HG02759 (cell line): ENCODE measurements around the gene FZD10.

Source experiments
- ATAC-seq: cut with Tn5 transposase; IDR thresholded peaks from one replicate; pipeline ENCODE4 v1.9.1; 2021; ENCODE audit warnings: mild to moderate bottlenecking, moderate library complexity; ENCODE audit not compliant: unreplicated experiment

FZD10 gene, protein sequence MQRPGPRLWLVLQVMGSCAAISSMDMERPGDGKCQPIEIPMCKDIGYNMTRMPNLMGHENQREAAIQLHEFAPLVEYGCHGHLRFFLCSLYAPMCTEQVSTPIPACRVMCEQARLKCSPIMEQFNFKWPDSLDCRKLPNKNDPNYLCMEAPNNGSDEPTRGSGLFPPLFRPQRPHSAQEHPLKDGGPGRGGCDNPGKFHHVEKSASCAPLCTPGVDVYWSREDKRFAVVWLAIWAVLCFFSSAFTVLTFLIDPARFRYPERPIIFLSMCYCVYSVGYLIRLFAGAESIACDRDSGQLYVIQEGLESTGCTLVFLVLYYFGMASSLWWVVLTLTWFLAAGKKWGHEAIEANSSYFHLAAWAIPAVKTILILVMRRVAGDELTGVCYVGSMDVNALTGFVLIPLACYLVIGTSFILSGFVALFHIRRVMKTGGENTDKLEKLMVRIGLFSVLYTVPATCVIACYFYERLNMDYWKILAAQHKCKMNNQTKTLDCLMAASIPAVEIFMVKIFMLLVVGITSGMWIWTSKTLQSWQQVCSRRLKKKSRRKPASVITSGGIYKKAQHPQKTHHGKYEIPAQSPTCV

DNA sequence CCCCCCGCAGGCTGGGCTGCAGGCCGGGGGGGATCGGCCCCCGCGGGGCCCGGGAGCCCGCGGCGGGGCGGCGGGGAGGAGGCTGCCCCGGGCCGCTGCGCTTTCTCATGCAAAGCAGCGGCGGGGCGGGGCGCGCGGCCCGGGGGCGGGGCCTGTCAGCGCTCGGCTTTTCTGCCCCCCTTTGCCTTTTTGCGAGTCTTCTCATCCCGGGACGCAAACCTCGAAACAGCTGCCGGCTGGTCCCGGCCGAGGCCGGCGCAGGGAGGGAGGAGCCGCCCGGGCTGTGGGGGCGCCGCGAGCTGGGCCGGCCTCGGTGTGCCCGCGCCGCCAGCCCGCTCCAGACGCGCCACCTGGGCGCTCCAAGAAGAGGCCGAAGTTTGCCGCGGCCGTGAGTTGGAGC, at the start of gene FZD10:
Gene FZD10 (plus strand): TSS at position 198 of the 400 bp plus-strand sequence. CDS start 479 bp downstream, outside the sequence.
- no peak for ATAC-seq

DNA sequence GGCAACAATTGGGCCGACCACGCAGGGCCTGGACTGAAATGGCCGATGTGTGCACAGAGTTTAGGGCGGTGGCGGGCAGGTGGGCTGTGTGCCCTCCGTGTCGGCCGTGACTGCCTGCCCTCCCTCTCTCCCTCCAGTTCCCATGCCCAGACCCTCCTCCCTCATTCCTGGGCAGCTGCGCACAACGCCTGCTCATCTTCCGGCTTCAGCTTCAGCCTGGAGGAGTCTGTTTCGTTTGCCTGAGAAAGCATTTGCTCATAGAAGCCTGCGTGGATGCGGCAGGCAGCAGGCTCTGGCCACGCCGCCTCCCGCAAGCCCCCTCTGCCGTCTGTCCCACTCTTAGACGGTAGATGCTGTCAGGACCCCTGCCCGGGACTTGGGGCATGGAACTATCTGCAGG, 47.3 kb upstream of the FZD10 start:
- no peak for ATAC-seq

DNA sequence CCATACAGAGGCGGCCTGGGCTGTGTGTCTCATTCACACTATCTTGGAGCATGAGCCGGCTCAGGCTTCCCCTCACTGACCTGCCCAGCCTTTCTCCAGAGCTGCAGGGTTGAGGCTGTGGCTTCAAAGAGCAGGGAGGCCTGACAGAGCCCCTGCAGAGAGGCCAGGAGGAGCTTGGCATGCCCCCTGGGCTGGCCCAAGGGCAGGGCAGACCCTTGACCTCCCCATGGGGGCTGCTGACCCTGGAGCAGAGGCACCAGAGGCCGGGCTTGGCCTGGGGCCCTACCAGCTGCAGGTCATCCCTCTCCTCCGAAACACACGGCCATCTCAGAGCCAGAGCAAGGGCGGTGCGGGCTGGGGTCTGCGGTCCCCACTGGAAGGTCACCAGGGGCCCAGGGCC, 46.6 kb upstream of the FZD10 start:
- no peak for ATAC-seq

DNA sequence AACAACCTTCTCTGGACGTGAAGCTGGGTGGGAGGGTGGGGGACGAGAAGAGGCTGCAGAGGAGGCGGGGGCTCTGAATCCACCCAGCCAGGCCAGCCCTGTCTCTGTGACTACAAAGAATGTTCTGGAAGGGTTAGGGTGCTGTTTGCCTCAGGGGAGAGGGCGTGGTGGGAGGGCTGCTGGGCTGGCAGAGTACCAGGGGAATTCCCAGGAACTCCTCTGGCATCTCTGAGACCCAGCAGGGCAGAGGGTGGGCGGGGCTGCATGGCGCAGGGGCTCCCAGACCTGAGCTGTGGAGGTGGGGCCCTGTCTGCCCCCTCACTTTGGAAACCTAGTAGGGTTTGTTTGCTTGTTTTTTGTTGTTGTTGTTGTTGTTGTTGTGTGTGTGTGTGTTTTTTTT, 45.5 kb upstream of the FZD10 start:
- ATAC-seq, result no peak

DNA sequence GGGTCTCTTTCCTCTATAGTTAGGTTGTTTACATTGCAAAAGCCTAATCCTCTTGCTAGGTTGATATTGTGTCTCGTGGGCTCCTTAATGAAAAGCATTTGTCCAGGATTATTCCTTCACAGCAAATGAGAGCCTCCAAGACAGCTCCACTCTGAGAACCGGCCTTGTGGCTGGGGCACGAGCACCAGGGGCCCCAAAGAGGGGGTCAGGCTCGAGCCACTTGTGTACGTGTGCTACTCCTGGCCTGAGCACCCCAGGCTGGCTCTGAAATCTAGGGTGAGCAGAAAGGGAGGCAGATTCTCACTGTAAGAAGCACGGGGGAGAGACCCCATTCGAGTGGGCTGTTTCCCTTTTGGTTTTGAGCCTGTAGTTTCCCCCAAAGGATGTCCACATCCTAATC, 45.0 kb upstream of the FZD10 start:
- ATAC-seq, result no peak

DNA sequence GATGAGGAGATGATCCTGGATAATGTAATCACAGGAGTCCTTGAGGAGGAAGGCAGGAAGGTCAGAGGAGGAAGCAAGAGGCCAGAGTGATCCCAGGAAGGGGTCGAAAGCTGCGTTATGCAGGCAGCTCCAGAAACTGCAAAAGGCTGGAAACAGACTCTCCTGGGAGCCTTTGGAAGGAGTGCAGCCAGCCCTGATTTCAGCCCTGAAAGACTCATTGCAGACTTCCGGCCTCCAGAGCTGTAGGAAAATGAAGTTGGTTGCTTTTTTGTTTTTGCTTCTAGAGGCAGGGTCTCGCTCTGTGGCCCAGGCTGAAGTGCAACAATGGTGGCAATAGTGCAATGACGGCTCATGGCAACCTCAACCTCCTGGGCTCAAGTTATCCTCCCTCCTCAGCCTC, 44.6 kb upstream of the FZD10 start:
- ATAC-seq, result no peak

DNA sequence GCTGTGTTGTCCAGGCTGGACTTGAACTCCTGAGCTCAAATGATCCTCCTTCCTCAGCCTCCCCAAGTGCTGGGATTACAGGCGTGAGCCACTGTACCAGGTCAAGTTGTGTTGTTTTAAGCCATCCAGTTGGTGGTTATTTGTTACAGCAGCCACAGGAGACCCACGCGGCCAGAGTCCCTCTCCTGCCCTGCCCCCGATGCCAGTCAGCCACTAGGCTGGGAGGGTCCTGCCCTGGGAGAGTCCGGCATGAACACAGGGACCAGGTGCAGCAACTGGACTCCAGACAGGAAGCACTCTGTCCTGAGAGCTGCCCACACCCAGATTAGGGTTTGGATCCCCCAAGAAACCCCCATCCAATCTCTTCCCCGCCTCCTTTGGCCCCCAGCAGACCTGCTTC, 44.1 kb upstream of the FZD10 start:
- no peak for ATAC-seq

DNA sequence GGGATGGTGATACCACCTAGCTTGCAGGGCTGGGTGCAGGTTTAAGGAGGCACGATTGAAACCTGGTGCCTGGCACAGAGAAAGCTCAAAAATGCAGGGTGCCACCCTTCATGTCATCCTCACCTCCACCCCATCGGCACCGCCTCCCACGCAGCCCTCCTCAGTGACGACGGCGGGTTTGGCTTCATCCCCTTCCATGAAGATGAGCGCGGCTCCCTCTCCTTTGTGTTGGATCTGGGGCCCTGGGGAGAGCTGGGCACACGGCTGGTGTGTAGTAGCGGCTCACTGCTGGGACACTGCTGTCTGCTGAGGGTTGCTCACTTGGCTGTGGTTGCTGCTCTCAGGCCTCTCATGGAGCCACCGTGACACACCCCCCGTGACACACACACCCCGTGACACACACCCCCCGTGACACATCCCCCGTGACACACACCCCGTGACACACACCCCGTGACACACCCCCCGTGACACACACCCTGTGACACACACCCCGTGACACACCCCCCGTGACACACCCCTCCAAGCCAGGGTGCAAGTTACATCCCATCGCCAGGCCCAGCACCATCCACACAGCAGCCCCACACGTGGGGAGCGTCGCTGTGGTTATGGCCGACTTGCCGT, 42.9 kb upstream of the FZD10 start:
- no peak for ATAC-seq

DNA sequence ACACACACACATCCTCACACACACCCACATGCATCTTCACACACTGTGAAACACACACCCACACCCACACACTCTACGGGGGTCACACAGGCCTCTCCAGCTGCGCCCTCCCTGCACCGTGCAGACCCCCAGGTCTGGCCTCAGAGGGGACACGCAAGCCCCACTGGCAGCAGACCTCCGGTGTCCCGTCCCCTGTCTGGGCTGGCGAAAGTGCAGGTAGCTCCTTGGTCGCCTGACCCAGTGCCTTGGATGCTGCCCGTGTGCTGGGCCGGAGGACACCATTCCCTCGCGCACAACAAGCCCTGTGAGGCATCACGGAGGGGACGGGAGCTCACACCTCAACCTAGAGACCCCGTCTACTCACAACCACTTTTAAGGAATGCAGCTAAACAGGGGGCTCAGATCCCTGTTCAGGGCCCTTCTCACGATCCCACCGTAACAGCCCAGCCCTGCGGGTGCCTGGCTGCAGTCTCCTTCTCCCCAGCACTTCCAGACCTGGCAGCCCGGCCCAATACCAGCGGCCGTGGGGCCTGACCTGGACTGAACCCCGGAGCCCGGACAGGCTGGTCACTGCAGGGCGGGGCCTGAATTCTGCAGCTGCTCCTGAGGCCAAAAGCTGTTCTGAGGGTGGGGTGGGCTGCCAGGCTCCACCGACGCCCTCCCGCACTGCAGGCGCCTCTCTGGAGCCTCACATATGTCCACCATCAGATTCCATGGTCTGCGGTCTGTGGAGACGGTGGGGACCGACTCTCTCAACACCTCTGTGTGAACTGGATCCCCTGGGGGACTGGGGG, 42.1 kb upstream of the FZD10 start:
- ATAC-seq, result no peak

DNA sequence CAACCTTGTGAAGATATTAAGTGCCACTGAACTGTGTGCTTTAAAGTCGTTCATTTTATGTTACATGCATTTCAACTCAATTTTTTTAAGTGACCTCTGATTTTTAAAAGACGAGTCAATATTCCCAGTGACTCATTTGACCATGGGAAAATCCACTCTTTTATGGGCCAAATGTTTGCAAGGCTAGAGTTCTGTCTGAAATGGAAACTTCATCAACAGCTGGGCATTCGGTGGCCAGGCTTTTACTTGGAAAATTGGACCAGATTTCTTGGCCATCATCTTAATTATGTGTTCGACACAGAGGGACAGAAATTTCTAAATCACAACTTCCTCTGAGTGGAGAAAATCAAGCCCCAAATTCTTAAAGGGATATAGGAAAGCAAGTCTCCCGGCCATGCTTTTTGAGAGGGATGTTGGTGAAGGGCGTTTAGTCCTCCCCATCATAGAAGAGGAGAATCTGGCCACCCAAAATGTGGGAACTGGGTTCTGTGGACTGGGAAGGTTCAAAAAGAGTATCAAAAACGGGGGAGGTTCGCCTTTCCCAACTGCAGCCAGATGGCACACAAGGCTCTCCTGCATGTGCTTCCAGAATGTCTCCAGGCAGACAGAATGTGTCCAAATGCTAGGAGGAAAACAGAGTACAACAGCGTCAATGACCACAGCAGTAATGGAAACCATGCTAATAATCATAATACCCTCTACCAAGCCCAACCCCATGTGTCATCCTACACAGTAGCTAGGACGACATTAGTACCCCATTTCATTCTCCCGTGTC, 40.9 kb upstream of the FZD10 start:
- no peak for ATAC-seq

DNA sequence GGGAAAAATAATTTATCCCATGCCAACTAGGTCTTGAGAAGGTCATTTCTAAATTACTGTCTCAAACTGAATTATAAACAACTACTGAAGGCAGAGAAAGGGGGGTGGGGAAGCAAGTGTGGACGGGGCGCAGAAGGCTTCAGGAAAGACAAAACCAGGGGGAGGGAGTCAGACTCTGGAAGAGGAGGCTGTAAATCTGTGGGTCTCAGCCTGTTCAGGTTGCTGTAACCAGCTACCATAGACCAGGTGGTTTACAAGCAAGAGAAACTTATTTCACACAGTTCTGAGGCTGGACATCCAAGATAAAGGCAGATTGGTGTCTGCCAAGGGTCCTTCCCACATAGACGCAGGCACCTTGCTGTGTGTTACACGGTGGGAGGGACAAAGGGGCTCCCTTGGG, 39.9 kb upstream of the FZD10 start:
- ATAC-seq, result no peak

DNA sequence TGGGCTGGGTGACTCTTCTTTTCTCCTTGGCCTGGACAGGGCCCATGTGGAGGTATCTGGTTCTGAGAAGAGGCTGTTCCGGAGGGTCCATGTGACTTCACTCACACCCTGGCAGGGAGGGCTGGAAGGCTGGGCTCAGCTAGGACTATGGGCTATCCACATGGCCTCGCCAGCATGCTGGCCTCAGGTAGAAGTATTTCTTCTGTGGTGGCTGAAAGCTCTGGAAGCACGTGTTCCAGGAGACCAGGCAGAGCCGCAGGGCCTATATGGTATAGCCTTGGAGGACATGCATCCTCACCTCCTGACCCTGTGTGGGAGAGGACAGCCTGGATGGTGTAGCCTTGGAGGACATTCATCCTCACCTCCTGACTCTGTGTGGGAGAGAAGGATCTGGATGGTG, 38.2 kb upstream of the FZD10 start:
- no peak for ATAC-seq

DNA sequence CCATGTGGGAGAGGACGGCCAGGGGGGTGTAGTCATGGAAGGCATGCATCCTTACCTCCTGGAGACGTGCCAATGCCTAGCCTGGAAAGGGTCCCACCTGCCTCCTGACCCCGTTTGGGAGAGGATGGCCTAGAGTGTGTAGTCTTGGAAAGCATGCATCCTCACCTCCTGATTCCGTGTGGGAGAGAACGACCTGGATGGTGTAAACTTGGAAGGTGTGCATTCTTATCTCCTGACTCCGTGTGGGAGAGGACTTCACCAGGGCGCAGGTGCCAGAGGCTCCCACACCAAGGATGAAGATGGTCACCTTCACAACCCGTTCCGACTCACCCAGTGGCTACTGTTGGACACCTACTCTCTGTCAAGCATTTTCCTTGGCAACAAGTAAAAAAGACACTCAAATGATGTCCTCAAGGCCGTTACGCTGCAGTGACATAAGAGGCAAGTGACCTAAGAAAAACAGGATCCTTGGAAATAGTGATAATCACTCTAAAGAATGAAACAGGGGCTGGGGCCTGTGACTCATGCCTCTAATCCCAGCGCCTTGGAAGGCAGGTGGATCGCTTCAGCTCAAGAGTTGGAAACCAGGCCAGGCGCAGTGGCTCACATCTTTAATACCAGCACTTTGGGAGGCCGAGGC, 37.5 kb upstream of the FZD10 start:
- no peak for ATAC-seq

DNA sequence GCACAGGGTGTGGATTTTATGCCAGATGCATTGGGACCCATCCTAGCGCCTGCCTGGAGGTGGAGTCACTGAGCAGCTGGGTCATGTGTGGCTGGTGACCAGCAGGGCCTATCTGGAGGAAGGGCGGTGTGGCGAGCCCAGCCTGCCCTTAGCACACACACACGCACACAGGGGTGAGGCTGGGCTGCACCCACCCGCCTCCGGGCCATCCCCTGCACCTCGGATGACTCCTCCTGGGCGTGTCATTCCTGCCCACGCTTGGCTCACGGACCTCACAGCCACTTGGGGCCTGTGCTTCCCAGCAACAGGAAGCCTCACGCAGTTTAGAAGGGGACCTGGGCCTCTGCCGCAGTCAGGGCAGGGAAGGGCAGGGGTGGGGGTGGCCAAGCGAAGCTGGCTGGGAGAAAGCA, 36.2 kb upstream of the FZD10 start:
- ATAC-seq, result no peak

DNA sequence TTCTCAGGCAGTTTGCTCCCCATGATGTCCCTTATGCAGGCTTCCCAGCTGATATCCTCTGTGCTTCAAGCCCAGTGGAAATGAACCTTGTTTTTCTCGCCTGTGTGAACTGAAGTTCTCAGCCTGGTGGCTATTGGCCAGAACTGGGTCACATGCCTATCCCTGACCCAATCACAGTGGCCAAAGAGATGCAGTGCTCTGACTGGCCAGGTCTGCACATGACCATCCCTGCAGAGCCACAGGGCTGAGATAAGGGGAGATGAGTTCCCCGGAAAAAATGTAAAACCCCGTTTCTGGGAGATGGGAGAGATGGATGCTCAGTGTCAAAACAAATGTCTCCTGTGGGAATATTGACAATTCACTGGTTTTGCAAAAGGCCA, 34.7 kb upstream of the FZD10 start:
- ATAC-seq, result no peak

DNA sequence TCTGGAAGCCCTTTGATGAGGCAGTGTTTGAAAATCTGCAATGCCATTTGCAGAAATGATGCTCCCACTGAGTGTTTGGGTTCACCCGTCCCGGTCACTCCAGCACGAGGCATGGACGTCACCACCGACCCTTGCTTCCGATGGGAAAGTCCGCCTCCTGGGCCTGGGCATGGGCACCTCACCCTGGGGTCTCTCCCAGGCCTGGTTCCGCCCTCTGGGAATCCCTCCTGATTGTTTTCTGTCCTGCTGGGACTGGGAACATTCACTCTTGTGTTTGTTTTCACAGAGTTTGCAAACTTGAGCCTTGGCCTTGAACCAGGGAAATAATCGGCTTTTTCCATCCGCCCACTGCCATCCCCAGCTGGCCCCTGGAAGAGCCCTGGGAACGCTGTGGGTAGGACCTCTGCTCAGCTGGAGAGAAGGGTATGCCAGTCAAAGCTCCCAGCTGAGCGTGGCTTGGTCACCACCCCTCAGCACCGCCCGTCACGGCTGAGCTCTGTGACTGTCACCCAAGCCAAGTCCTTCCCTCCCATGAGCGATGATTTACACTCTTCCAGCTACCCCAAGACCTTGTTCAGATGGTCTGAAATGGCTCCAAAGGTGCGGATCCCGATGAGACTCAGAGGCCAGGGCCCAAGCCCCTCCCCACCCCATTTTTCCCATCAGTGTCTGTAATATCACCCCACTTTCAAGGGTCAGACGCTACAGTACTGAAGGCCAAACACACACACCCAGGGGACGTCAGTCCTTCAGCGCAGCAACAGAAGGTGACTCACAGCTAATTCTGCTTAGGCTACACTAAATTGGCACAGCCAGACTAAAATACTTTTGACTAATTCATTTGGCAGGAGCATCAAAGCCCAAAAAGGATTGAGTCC, 34.1 kb upstream of the FZD10 start:
- no peak for ATAC-seq

DNA sequence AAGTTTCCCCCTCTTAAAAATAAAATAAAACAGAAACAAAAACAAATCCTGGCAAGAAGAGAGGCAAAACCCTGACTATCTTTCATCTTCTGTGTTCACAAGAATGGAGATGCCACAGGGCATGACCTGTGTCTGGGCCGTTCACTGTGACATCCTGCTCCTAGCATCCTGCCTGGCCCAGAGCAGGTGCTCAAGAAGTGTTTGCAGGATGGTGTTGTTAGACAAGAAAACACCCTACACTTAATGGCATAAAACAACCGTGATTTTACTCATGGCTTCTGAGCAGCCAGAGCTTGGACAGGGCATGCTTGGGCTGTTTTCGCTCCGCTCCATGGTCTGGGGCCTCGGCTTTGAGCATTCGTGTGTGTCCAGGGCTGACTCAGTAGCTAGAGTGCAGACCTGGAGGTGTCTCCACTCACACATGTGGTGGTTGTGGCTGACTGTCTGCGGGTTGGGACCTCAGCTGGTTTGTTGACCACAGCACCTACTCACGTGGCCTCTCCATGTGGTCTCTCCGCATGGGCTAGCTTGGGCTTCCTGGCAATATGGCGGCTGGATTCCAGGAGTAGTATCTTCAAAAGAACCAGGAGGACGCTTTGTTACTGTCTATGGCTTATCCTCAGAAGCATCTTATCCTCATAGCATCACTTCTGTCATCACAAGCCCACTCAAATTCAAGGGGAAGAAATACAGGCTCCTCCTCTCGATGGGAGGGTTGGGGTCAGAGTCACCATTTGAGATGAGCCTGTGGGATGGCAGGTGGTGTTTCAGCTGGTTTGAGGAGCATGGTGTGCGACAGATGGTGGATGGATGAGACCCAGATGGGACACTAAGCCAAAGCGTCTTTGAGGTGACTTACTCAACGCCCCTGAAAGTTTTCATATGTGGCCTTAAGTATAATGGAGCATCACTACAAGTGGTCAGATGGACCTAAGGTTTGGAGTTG, 33.2 kb upstream of the FZD10 start:
- no peak for ATAC-seq

DNA sequence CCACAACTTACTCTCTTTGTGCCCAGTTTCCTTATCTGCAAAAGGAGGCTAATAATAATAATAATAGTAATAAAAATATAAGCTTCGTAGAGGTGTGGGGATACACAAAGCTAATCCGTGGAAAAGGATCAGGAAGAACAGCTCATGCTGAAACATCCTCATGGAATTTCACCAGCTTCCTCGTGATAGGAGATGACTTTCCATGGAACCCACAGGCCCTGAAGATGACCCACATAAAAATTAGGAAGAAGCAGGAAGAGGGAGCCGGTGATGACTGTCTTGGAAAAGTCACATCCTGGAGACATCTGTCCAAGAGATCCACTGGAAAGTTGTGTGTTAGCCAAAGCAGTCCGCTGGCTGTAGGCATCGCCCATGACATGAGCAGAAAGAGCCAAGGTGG, 31.9 kb upstream of the FZD10 start:
- no peak for ATAC-seq
